Measurements from ENCODE around the gene NR2C2AP. TPM values are rescaled to one million over a fixed set of nuclear protein-coding genes. Genes with fewer than 3 reads are reported as not detected.

NR2C2AP gene
- total RNA-seq, 1 experiment from 2014 or later, result 42.1 TPM

DNA sequence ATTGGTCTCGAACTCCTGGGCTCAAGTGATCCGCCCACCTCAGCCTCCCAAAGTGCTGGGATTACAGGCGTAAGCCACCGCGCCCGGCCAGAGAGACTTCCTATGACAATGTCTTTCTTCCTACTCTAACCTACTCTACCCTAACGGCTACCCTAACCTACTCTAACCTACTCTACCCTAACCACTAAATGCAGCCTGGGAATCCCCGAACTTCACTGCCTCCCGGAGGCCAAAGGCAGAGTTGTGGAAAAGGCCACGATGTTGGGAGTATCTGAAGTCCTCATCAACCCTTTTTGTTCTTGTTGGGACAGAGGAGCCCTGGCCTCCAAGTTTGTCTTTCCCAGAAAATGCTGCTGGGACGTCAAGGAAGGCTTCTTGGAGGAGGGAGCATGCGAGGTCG lies 967 bp upstream of the NR2C2AP start:
- H3K27me3 ChIP-seq (ENCODE audit: control insufficient read depth, insufficient read depth, low read length), result no peaks in the 10 kb centered on the region
- H3K4me3 ChIP-seq (ENCODE audit: low read depth in 2 of 2, low read length in 2 of 2), result no peak overlapping the region
- H3K36me3 ChIP-seq (ENCODE audit: control insufficient read depth, insufficient read depth, low read length), result peaks cover 3% of the 10 kb centered on the region; the same call in 1 of the 2 replicates
- no peaks in the 10 kb centered on the region for H3K9me3 ChIP-seq (ENCODE audit: control insufficient read depth, insufficient read depth, low read depth, low read length)
- intact Hi-C loops (cut with micrococcal nuclease; ENCODE audit: unreplicated experiment) (no loop called here), in situ Hi-C loops (cut with HindIII; ENCODE audit: low pct_unique_long_range_greater_than_20kb, low sequenced_read_pairs) (no loop called here)
- ATAC-seq, result no peak
- peaks cover 7% of the 10 kb centered on the region for H3K4me1 ChIP-seq (ENCODE audit: control insufficient read depth, insufficient read depth, low read length)
- POLR2A ChIA-PET, result interaction anchor here (0.6 kb wide), 1 partner anchor 11 kb away, joined by 7 read pairs; no protein-coding TSS in a partner anchor
- CTCF ChIA-PET, result no interaction called here
- DNase-seq (ENCODE audit: low read depth, low spot score), result no peak
- no peak overlapping the region for H3K27ac ChIP-seq (ENCODE audit: low read length)
- no TSS peak for BruUV-seq (replicated peaks)
- TF ChIP-seq, protein P1, sequence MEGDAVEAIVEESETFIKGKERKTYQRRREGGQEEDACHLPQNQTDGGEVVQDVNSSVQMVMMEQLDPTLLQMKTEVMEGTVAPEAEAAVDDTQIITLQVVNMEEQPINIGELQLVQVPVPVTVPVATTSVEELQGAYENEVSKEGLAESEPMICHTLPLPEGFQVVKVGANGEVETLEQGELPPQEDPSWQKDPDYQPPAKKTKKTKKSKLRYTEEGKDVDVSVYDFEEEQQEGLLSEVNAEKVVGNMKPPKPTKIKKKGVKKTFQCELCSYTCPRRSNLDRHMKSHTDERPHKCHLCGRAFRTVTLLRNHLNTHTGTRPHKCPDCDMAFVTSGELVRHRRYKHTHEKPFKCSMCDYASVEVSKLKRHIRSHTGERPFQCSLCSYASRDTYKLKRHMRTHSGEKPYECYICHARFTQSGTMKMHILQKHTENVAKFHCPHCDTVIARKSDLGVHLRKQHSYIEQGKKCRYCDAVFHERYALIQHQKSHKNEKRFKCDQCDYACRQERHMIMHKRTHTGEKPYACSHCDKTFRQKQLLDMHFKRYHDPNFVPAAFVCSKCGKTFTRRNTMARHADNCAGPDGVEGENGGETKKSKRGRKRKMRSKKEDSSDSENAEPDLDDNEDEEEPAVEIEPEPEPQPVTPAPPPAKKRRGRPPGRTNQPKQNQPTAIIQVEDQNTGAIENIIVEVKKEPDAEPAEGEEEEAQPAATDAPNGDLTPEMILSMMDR (IDR thresholded peaks at IDR 0.05), result no peak
- TF ChIP-seq SIN3A (IDR thresholded peaks at IDR 0.05; ENCODE audit: borderline replicate concordance, insufficient read depth, low read depth, low read length), result no peak
- no peak for TF ChIP-seq POLR2AphosphoS5 (IDR thresholded peaks at IDR 0.05; ENCODE audit: low read depth, low read length)
- no peak for TF ChIP-seq TCF7L2 (IDR thresholded peaks at IDR 0.05; ENCODE audit: low read depth, low read length)
- TF ChIP-seq, protein P2, sequence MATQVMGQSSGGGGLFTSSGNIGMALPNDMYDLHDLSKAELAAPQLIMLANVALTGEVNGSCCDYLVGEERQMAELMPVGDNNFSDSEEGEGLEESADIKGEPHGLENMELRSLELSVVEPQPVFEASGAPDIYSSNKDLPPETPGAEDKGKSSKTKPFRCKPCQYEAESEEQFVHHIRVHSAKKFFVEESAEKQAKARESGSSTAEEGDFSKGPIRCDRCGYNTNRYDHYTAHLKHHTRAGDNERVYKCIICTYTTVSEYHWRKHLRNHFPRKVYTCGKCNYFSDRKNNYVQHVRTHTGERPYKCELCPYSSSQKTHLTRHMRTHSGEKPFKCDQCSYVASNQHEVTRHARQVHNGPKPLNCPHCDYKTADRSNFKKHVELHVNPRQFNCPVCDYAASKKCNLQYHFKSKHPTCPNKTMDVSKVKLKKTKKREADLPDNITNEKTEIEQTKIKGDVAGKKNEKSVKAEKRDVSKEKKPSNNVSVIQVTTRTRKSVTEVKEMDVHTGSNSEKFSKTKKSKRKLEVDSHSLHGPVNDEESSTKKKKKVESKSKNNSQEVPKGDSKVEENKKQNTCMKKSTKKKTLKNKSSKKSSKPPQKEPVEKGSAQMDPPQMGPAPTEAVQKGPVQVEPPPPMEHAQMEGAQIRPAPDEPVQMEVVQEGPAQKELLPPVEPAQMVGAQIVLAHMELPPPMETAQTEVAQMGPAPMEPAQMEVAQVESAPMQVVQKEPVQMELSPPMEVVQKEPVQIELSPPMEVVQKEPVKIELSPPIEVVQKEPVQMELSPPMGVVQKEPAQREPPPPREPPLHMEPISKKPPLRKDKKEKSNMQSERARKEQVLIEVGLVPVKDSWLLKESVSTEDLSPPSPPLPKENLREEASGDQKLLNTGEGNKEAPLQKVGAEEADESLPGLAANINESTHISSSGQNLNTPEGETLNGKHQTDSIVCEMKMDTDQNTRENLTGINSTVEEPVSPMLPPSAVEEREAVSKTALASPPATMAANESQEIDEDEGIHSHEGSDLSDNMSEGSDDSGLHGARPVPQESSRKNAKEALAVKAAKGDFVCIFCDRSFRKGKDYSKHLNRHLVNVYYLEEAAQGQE (IDR thresholded peaks at IDR 0.05; ENCODE audit: insufficient read depth in 1 of 2, low read depth in 2 of 2, low read length in 1 of 2), result no peak

DNA sequence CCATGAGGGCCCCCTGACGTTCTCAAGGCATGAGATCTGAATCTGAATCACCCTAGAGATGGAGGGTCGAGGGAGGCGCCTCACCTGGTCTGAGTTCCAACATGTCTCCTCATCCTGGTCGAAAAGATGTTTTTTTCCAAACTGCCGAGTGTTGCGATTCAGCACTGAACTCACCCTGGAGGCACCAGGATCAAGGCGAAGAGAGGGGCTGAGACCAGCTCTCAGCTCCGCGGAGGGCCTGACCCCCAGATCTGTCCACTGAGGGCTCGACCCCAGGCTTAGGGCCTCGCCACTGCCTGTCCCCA lies 555 bp downstream of the NR2C2AP start:
- H3K27ac ChIP-seq (ENCODE audit: low read length), result peak overlapping the region; percentile 95
- DNase-seq (ENCODE audit: low read depth, low spot score) (no peak), ATAC-seq (0 out of 2 replicates have a peak, but pooled peaks have one; percentile 2)
- no peaks in the 10 kb centered on the region for H3K27me3 ChIP-seq (ENCODE audit: control insufficient read depth, insufficient read depth, low read length)
- ChIA-PET CTCF (interaction anchor here (0.6 kb wide), 1 partner anchor 59 kb away, joined by 7 read pairs; no protein-coding TSS in a partner anchor), POLR2A (no interaction called here)
- peaks cover 7% of the 10 kb centered on the region for H3K4me1 ChIP-seq (ENCODE audit: control insufficient read depth, insufficient read depth, low read length)
- BruUV-seq (replicated peaks), result no TSS peak
- no peaks in the 10 kb centered on the region for H3K9me3 ChIP-seq (ENCODE audit: control insufficient read depth, insufficient read depth, low read depth, low read length)
- in situ Hi-C loops (cut with HindIII; ENCODE audit: low pct_unique_long_range_greater_than_20kb, low sequenced_read_pairs) (no loop called here), intact Hi-C loops (cut with micrococcal nuclease; ENCODE audit: unreplicated experiment) (no loop called here)
- H3K36me3 ChIP-seq (ENCODE audit: control insufficient read depth, insufficient read depth, low read length), result peaks cover 3% of the 10 kb centered on the region; the same call in 1 of the 2 replicates
- peak overlapping the region; percentile 83 to 91 for H3K4me3 ChIP-seq (ENCODE audit: low read depth in 2 of 2, low read length in 2 of 2)
- TF ChIP-seq, protein P2 (IDR thresholded peaks at IDR 0.05; ENCODE audit: insufficient read depth in 1 of 2, low read depth in 2 of 2, low read length in 1 of 2), result no peak
- TF ChIP-seq, protein P1 (IDR thresholded peaks at IDR 0.05), result no peak
- TF ChIP-seq TCF7L2 (IDR thresholded peaks at IDR 0.05; ENCODE audit: low read depth, low read length), result no peak
- no peak for TF ChIP-seq POLR2AphosphoS5 (IDR thresholded peaks at IDR 0.05; ENCODE audit: low read depth, low read length)
- no peak for TF ChIP-seq SIN3A (IDR thresholded peaks at IDR 0.05; ENCODE audit: borderline replicate concordance, insufficient read depth, low read depth, low read length)
